ENCODE results near the gene LRRTM1.

LRRTM1 gene

DNA sequence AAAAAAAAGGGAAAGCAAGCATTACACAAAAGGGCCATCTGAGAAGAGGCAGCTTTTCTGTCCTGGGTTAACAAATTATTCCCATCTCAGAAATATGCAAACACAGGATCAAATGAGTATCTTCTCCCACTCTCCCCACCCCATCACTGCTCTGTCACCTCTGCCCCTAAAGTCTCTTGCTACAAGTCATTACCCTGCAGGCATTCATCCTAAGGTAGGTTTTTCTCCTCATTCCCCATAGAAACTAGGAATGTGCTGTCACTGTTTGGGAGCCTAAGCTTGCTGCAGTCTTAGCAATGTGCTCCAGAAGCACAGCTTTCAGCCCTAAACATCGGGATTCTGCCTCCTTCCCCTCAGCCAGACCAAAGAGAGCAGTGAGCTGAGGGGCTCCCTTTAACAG is 3.6 kb downstream of the LRRTM1 start:
- Mint-ChIP-seq H3K4me1 (peaks cover 15% of the 10 kb centered on the region), H3K27me3 (ENCODE audit: low read depth) (peaks cover 81% of the 10 kb centered on the region), H3K9me3 (no peaks in the 10 kb centered on the region), H3K36me3 (ENCODE audit: low read depth) (peaks cover 4% of the 10 kb centered on the region), H3K4me3 (peak overlapping the region; percentile 86 to 89 (median 88)), H3K27ac (peak overlapping the region; percentile 49 to 76 (median 54))
- TF ChIP-seq, protein P1, sequence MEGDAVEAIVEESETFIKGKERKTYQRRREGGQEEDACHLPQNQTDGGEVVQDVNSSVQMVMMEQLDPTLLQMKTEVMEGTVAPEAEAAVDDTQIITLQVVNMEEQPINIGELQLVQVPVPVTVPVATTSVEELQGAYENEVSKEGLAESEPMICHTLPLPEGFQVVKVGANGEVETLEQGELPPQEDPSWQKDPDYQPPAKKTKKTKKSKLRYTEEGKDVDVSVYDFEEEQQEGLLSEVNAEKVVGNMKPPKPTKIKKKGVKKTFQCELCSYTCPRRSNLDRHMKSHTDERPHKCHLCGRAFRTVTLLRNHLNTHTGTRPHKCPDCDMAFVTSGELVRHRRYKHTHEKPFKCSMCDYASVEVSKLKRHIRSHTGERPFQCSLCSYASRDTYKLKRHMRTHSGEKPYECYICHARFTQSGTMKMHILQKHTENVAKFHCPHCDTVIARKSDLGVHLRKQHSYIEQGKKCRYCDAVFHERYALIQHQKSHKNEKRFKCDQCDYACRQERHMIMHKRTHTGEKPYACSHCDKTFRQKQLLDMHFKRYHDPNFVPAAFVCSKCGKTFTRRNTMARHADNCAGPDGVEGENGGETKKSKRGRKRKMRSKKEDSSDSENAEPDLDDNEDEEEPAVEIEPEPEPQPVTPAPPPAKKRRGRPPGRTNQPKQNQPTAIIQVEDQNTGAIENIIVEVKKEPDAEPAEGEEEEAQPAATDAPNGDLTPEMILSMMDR (IDR thresholded peaks at IDR 0.05; ENCODE audit: unreplicated experiment in 3 of 3), result no peak

DNA sequence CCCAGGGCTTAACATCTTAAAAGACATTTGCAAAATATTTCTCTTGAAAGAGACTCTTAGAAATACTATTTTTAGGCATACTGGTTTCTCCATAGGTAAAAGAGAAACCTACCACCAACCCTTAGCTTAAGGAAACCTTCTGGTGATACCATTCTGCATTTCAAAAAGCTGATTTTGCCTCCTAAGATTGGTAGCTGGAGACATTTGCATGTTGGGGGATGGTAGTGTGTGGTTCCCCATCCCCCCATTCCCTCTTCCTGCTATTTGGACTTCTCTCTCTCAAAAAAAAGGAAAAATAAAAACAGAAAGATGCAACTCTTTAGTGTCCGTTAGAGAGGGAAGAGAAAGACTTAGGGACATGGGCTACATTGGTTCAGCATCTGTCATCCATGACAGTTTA is 4.2 kb downstream of the LRRTM1 start:
- TF ChIP-seq, protein P1 (IDR thresholded peaks at IDR 0.05; ENCODE audit: unreplicated experiment in 3 of 3), result no peak
- H3K27me3 Mint-ChIP-seq (ENCODE audit: low read depth), result peaks cover 75% of the 10 kb centered on the region
- H3K4me1 Mint-ChIP-seq, result peaks cover 15% of the 10 kb centered on the region
- H3K4me3 Mint-ChIP-seq, result peak overlapping the region; percentile 86 to 89 (median 88)
- peaks cover 4% of the 10 kb centered on the region for H3K36me3 Mint-ChIP-seq (ENCODE audit: low read depth)
- H3K27ac Mint-ChIP-seq, result peak overlapping the region; percentile 49 to 76 (median 54)
- H3K9me3 Mint-ChIP-seq, result no peaks in the 10 kb centered on the region

DNA sequence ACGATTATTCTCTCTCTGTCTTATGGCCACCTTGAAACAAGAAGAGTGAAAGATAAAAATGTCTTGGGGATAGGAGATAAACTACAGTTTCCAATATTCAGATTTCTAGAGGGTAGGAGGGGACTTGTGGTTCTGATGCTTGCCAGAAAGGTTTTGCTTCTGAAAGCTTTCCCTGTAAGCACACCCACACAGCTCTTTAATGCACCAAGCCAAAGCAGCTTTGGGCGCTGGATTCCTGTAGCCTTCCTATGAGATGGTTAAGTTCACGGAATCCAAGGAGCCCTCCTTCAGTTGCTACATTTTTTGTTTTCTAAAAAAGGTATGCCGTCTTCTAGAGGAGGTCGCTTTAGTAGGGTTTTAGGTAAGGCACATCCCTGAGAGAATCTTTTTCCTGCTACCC is 4.9 kb downstream of the LRRTM1 start:
- no peaks in the 10 kb centered on the region for H3K9me3 Mint-ChIP-seq
- peaks cover 4% of the 10 kb centered on the region for H3K36me3 Mint-ChIP-seq (ENCODE audit: low read depth)
- peaks cover 69% of the 10 kb centered on the region for H3K27me3 Mint-ChIP-seq (ENCODE audit: low read depth)
- TF ChIP-seq, protein P1 (IDR thresholded peaks at IDR 0.05; ENCODE audit: unreplicated experiment in 3 of 3), result no peak
- peaks cover 10% of the 10 kb centered on the region for H3K4me1 Mint-ChIP-seq
- H3K27ac Mint-ChIP-seq, result peak overlapping the region; percentile 55 to 76 (median 65)
- peak overlapping the region; percentile 42 to 88 (median 69) for H3K4me3 Mint-ChIP-seq

DNA sequence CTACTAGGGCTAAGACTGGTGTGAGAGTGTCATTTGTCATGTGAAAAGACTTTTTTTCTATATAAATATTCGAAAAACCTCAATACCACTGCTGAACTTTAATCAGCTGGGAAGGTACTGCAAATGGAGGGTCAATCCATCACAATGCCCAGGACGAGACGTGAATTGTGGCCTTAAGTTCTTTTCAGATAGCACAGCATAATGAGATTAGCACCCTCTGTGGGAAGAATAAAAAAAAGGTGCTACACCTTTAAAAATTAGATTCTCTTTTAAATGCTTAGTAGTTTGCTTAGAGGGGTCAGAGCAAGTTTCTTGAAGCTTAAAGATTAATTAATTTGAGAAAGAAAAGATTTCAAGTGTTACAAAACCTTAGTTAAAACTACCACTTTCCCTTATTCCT is 5.6 kb downstream of the LRRTM1 start:
- peak overlapping the region; percentile 42 to 88 (median 69) for H3K4me3 Mint-ChIP-seq
- H3K27ac Mint-ChIP-seq, result peak overlapping the region; percentile 55 to 76 (median 65)
- TF ChIP-seq, protein P1 (IDR thresholded peaks at IDR 0.05; ENCODE audit: unreplicated experiment in 3 of 3), result no peak

DNA sequence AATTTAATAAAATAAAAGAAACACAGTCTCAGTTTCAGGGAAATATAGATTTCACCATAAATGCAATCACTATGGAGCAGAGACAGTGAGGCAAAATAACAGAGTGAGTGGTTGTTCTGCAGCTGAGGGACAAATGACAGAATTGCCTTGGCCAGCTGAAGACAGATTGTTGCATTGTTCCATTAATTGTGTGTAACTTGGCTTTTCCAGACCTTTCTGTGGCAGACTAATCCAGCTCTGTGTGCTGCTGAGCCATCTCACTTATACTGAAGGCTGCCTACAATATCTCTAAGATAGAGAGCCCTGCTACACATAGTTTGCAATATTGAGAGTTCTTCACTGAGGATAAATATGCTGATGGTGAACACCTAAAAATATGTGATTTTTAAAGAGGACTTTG is 11.5 kb downstream of the LRRTM1 start:
- Mint-ChIP-seq H3K4me3 (no peak overlapping the region), H3K9me3 (no peaks in the 10 kb centered on the region), H3K27ac (no peak overlapping the region), H3K36me3 (ENCODE audit: low read depth) (no peaks in the 10 kb centered on the region), H3K4me1 (peaks cover 10% of the 10 kb centered on the region), H3K27me3 (ENCODE audit: low read depth) (peaks cover 8% of the 10 kb centered on the region)
- TF ChIP-seq, protein P1 (IDR thresholded peaks at IDR 0.05; ENCODE audit: unreplicated experiment in 3 of 3), result no peak

More for the DNA sequence above, 5.6 kb downstream of the LRRTM1 start:
- Mint-ChIP-seq H3K4me1 (peaks cover 10% of the 10 kb centered on the region), H3K36me3 (ENCODE audit: low read depth) (peaks cover 4% of the 10 kb centered on the region), H3K9me3 (no peaks in the 10 kb centered on the region), H3K27me3 (ENCODE audit: low read depth) (peaks cover 62% of the 10 kb centered on the region)

DNA sequence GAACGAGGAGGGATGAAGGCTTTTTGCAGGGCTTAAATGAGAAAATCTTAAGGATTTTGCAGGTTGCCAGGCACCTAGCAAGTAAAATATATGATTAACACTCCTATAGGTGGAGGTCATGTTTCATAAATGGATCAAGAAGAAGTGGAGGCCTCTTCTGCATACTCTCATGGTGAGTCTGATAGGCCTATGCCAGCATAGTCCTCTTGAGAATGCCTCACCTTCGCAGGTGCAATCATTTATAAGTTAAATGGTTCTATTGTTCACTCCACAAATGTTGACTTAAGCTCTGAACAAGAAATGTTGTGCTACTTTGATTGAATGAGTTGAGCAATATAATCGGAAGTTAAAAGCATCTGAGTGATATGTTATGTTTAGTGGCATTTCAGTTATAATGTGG is 12.1 kb downstream of the LRRTM1 start:
- Mint-ChIP-seq H3K27me3 (ENCODE audit: low read depth) (peaks cover 7% of the 10 kb centered on the region), H3K4me1 (peaks cover 10% of the 10 kb centered on the region)

More for the DNA sequence above, 12.1 kb downstream of the LRRTM1 start:
- H3K36me3 Mint-ChIP-seq (ENCODE audit: low read depth), result no peaks in the 10 kb centered on the region
- H3K27ac Mint-ChIP-seq, result no peak overlapping the region
- H3K4me3 Mint-ChIP-seq, result no peak overlapping the region
- no peaks in the 10 kb centered on the region for H3K9me3 Mint-ChIP-seq
- TF ChIP-seq, protein P1 (IDR thresholded peaks at IDR 0.05; ENCODE audit: unreplicated experiment in 3 of 3), result no peak
